Activated CD4-positive, alpha-beta memory T cell treated with anti-CD3 and anti-CD28 coated beads, Interleukin-2, amount 10 ng/mL, durations not matched to agents 7 days and 5 days (primary cell): ENCODE results near the gene CCDC159. TPM values are rescaled to one million over a fixed set of nuclear protein-coding genes. Genes with fewer than 3 reads are reported as not detected.
"Not testable (repeated sequence)": the region's sequence is repeated elsewhere in the genome, so short reads cannot be mapped to it uniquely, and the experiment has no call there.

Experiments
- CTCF ChIA-PET: fragments of 350-600 bp; sonication (Branson Sonifier 250); formaldehyde crosslinking; loops from one replicate; lab custom pipeline; 2021; ENCODE audit warnings: antibody characterized with exemption, inconsistent platforms; lab: Charles Lee
- POLR2A ChIA-PET: fragments of 350-600 bp; sonication (Branson Sonifier 250); formaldehyde crosslinking; loops from one replicate; lab custom pipeline; 2021; ENCODE audit warnings: antibody characterized with exemption; lab: Charles Lee
- DNase-seq: peaks from one replicate; pipeline ENCODE4 v3.0.0-alpha.2; 2020
- H3K27ac Mint-ChIP-seq: one replicate; pipeline ENCODE4 v1.8.0; 2021; ENCODE audit warnings: mild to moderate bottlenecking, mixed read lengths
- H3K27me3 Mint-ChIP-seq: one replicate; pipeline ENCODE4 v1.8.0; 2021; ENCODE audit warnings: mixed read lengths
- H3K36me3 Mint-ChIP-seq: one replicate; pipeline ENCODE4 v1.8.0; 2021; ENCODE audit warnings: low read depth, mixed read lengths
- H3K4me1 Mint-ChIP-seq: one replicate; pipeline ENCODE4 v1.8.0; 2021; ENCODE audit warnings: mixed read lengths
- H3K4me3 Mint-ChIP-seq: one replicate; pipeline ENCODE4 v1.8.0; 2021; ENCODE audit warnings: mild to moderate bottlenecking, mixed read lengths
- H3K9me3 Mint-ChIP-seq: one replicate; pipeline ENCODE4 v1.8.0; 2021; ENCODE audit warnings: mixed read lengths
- total RNA-seq, 2 experiments: library from RNA; stranded (reverse); gene quantifications; one replicate each; pipeline ENCODE4 v1.2.3, GENCODE V29; 2021

CCDC159 gene, protein sequence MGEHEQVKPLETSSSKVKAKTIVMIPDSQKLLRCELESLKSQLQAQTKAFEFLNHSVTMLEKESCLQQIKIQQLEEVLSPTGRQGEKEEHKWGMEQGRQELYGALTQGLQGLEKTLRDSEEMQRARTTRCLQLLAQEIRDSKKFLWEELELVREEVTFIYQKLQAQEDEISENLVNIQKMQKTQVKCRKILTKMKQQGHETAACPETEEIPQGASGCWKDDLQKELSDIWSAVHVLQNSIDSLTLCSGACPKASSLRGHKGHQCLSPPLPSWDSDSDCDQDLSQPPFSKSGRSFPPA
- 10 to 100 TPM; 24.0 to 24.7 TPM for total RNA-seq

DNA sequence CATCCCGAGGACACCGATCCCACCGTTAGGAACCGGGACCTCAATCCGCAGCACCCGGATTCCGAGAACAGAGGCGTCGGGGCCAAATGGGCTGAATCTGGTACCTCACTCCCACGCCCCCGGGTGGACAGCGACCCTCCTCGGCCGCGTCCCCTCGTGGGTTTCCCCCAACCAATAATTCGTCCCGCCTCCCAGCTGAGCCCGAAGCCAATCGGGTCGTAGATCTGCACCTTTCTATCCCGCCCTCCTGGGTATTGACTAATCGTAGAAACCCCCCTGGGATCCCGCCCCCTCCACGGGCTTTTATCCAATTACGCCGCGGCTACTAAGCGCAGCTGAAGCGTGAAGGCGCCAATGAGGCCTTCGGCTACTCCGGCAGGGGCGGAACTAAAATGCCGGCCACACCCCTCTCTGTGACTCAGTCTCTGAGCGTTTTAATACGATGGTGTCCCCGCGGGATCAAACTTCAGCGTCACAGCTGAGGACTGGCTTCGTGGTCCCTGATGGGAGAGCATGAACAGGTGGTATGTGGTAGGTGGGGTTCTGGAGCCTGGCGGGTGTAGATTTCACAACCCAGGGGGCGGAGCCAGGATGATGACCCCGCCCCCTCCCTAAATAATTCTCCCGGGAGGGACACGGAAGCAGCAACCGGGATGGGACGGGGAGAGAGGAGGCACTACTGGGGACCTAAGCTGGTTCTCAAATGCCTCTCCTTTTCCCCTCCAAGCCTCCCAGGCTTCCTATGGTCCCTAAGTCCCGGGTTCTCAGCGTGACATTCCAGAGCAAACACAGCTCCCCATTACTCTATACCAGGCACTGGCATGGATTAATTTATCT lies at the start of gene CCDC159, which contains the start of gene TMEM205:
TSS of gene CCDC159 (plus strand) at position 416 of the 837 bp plus-strand sequence. CDS start at position 504, 88 bp downstream.
TSS of gene TMEM205 (minus strand) at position 165 of the 837 bp plus-strand sequence. CDS start 649 bp downstream, outside the sequence.
- no peaks in the 10 kb centered on the region for H3K27me3 Mint-ChIP-seq
- H3K36me3 Mint-ChIP-seq: peaks cover 7% of the 10 kb centered on the region
- POLR2A ChIA-PET: interaction anchor here (1.1 to 3.2 kb wide), 7 partner anchors 22 to 190 kb away, joined by 3 to 16 read pairs (median 5); partner anchors contain the start of genes ODAD3, PRKCSH and SWSAP1
- peak within 1 kb of the TSS; percentile 88 for H3K27ac Mint-ChIP-seq
- peaks cover 22% of the 10 kb centered on the region for H3K4me1 Mint-ChIP-seq
- CTCF ChIA-PET: interaction anchor here (1.2 to 1.6 kb wide), 3 partner anchors 29 to 52 kb away, joined by 3 to 16 read pairs (median 6); partner anchors contain the start of gene SWSAP1
- DNase-seq: peak; percentile 99
- H3K4me3 Mint-ChIP-seq: peak within 1 kb of the TSS; percentile 93
- peaks cover 10% of the 10 kb centered on the region for H3K9me3 Mint-ChIP-seq

DNA sequence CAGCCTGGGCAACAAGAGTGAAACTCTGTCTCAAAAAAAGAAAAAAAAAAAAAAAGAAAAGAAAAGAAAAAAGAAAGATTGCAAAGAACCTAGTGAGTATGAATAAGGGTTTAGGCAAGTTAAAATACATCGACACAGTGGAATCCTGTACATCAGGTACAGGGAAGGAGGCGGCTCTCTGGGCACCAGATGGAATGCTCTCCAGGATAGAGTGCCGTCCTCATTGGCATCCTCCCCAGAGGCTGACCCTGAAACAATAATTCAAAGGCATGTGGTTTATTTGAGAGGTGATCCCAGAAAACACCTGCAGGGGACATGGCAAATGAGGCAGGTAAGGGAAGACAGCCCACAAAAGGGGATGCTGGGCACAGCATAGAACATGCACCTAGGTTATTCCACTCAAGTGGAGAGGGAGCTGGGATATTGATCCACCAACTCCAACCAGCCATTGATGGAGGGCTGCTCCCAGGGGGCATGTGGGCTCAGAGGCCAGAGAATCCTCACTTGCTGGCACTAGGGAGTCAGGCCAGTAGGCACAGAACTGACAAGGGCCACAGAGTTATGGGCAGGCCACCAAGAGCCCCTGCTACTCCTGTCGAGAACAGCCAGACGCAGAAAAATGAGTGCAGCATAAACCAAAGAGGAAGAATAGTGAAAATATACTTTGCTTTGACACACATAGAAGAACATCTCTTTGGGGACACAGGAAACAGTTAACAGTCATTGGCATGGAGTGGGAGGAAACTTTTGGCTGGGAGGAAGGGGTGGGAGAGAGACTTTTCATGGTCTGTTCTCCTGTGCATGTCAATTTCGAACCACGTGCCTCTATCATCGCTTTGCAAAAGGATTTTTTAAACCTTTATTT lies 46.1 kb upstream of the CCDC159 start:
- CTCF ChIA-PET: no interaction called here
- POLR2A ChIA-PET: no interaction called here
- no peaks in the 10 kb centered on the region for H3K9me3 Mint-ChIP-seq

DNA sequence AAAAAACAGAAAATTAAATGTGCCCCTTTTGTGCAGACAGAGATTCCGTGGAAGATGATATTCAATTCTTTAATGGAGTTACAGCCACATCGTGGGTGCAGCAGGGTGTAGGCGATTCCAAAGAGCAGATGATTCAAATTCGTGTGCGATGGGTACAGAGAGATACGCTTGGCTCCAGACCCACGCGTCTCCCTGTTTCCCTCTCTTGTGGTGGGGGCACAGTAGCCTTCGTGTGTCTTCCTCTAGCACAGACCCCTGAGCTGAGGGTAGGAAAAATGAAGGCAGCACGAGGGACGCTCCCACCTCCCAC lies 45.6 kb upstream of the CCDC159 start:
- no peak for DNase-seq
- H3K9me3 Mint-ChIP-seq: no peaks in the 10 kb centered on the region
- H3K36me3 Mint-ChIP-seq: no peaks in the 10 kb centered on the region
- ChIA-PET POLR2A (no interaction called here), CTCF (no interaction called here)
- no peak overlapping the region for H3K4me3 Mint-ChIP-seq
- H3K27me3 Mint-ChIP-seq: peaks cover 15% of the 10 kb centered on the region
- H3K4me1 Mint-ChIP-seq: no peaks in the 10 kb centered on the region
- no peak overlapping the region for H3K27ac Mint-ChIP-seq

More for the DNA sequence above, 46.1 kb upstream of the CCDC159 start:
- Mint-ChIP-seq H3K27ac (no peak overlapping the region), H3K4me3 (no peak overlapping the region), H3K27me3 (peaks cover 15% of the 10 kb centered on the region), H3K4me1 (no peaks in the 10 kb centered on the region), H3K36me3 (no peaks in the 10 kb centered on the region)
- DNase-seq: no peak

DNA sequence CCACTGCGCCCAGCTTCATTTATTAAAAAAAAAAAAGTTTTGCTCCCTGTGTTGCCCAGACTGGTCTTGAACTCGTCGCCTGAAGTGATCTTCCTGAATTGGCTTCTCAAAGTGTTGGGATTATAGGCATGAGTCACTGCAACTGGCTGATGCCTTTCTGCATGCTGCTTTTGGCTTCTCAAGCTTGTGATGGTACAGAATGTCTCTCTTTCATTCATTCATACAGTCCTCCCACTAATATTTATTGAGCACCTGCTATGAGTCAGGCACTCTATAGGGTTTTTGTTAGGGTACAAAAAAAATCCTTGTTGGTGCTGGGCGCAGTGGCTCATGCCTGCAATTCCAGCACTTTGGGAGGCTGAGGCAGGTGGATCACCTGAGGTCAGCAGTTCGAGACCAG lies 41.4 kb upstream of the CCDC159 start:
- no peak for DNase-seq
- ChIA-PET POLR2A (interaction anchor here (1.8 kb wide), 1 partner anchor 70 kb away, joined by 5 read pairs; the partner anchor contains the start of gene SWSAP1), CTCF (no interaction called here)
- no peak overlapping the region for H3K4me3 Mint-ChIP-seq
- H3K9me3 Mint-ChIP-seq: no peaks in the 10 kb centered on the region
- peaks cover 11% of the 10 kb centered on the region for H3K27me3 Mint-ChIP-seq
- no peak overlapping the region for H3K27ac Mint-ChIP-seq
- H3K4me1 Mint-ChIP-seq: no peaks in the 10 kb centered on the region
- no peaks in the 10 kb centered on the region for H3K36me3 Mint-ChIP-seq

DNA sequence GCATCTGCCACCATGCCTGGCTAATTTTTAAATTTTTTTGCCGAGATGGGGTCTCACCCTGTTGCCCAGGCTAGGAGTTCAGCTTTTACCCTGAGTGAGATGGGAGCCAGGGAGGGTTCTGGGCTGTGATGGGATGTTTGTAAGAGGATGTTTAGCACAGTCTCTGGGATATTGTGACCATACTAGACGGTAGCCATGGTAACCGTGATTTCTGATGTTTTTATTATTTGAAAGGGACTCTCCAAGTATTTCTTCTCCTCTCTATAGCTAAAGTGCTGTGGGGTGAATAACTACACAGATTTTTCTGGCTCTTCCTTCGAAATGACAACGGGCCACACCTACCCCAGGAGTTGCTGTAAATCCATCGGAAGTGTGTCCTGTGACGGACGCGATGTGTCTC lies 40.0 kb upstream of the CCDC159 start:
- Mint-ChIP-seq H3K9me3 (no peaks in the 10 kb centered on the region), H3K27ac (no peak overlapping the region), H3K4me3 (no peak overlapping the region), H3K27me3 (peaks cover 7% of the 10 kb centered on the region), H3K4me1 (no peaks in the 10 kb centered on the region), H3K36me3 (no peaks in the 10 kb centered on the region)
- POLR2A ChIA-PET: no interaction called here
- no peak for DNase-seq
- CTCF ChIA-PET: no interaction called here

DNA sequence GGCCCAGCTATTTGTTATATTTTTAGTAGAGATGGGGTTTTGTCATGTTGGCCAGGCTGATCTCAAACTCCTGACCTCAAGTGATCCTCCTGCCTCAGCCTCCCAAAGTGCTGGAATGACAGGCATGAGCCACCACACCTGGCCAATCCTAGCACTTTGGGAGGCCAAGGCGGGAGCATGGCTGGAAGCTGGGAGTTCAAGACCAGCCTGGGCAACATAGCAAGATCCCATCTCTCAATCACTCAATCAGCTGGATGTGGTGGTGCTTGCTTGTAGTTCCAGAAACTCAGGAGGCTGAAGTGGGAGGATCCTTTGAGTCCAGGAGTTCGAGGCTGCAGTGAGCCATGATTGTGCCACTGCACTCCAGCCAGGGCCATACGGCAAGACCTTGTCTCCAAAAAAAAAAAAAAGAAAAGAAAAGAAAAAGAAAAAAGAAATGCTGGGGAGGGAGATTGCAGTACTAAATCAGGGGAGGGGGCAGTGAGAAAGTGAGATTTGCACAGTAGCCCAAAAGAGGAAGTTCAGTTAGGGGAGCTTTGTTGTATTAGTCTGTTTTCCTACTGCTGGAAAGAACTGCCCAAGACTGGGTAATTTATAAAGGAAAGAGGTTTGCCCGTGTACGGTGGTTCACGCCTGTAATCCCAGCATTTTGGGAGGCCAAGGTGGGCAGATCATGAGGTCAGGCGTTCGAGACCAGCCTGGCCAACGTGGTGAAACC lies 25.9 kb upstream of the CCDC159 start:
- H3K4me3 Mint-ChIP-seq, H3K36me3 Mint-ChIP-seq, H3K9me3 Mint-ChIP-seq, POLR2A ChIA-PET, DNase-seq, H3K27ac Mint-ChIP-seq: not testable (repeated sequence)
- Mint-ChIP-seq H3K27me3 (peaks cover 13% of the 10 kb centered on the region), H3K4me1 (peaks cover 21% of the 10 kb centered on the region)
- CTCF ChIA-PET: interaction anchor here (0.7 kb wide), 2 partner anchors 77 to 1359 kb away, joined by 3 read pairs; no protein-coding TSS in a partner anchor

DNA sequence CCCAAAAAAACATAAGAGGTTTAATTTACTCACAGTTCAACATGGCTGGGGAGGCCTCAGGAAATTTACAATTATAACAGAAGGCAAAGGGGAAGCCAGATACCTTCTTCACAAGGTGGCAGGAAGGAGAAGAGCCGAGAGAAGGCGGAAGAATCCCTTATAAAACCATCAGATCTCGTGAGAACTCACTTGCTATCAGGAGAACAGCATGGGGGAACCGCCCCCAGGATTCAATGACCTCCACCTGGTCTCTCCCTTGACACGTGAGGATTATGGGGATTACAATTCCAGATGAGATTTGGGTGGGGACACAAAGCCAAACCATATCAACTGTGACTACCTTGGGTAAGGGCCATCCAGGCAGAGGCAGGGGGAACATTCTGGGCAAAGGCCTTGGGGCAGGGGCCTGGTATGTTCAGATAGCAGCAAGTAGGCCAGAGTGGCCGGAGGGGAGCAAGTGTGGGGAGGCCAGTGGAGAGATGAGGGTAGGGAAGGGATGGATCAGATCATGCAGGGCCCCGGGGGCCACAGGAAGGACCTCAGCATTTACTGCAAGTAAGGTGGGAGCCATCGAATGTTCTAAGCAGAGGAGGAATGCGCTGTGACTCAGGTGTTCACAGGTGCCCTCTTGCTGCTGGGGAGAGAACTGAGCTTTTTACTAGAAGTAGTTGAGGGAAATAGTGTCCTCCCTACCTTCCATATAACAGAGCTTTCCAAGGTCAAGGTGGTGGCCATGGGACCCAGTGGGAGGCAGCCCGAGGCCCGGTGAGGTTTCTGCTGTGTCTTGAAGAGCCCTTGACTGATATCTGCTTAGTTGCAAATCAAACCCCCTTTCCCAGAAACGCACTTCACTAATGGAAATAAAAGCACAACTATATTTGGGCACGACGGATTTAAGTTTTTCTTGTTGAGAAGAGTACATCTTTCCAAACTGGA lies 24.9 kb upstream of the CCDC159 start:
- Mint-ChIP-seq H3K9me3 (no peaks in the 10 kb centered on the region), H3K4me3 (no peak overlapping the region), H3K27me3 (peaks cover 13% of the 10 kb centered on the region), H3K27ac (no peak overlapping the region), H3K36me3 (peaks cover 3% of the 10 kb centered on the region), H3K4me1 (peaks cover 23% of the 10 kb centered on the region)
- DNase-seq: no peak
- ChIA-PET CTCF (interaction anchor here (0.7 kb wide), 1 partner anchor 59 kb away, joined by 3 read pairs; no protein-coding TSS in a partner anchor), POLR2A (no interaction called here)

DNA sequence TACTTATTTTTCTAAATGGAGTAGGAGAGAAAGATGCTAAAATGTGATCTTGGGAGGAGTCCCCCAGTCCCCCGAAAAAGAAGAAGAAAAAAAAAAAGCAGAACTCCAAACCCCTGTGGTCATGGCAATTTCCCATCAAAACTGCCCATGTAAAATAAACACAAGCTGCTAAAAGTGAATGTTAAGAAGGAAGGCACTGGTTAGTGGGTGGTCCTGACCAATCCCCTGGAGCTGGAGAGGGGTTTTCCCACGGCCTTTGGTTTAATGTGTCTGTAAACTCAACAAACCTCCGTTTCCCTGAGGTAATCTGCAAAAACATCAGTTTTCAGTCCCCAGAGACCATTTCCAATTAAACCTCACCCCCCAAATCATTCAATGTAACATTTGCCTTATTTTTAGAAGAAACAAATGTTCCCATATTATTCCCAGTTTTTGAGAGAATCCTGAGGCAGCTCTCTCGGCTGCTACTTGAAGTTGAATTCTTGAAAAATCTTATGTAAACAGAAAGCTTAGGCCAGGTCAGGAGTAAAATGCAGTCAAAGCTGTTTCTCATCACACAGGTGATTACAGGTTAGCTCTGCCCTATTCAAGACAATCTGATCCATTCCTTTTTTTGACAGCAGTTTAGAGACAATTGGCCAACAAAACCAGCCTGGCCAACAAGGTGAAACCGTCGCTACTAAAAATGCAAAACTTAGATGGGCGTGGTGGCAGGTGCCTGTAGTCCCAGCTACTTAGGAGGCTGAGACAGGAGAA lies 23.9 kb upstream of the CCDC159 start:
- no peaks in the 10 kb centered on the region for H3K9me3 Mint-ChIP-seq
- no peak overlapping the region for H3K4me3 Mint-ChIP-seq
- H3K36me3 Mint-ChIP-seq: peaks cover 6% of the 10 kb centered on the region
- no peak for DNase-seq
- ChIA-PET POLR2A (interaction anchor here (0.6 to 2.6 kb wide), 3 partner anchors 24 to 162 kb away, joined by 3 to 9 read pairs (median 5); partner anchors contain the start of genes CCDC159 and TMEM205), CTCF (interaction anchor here (0.6 to 1.5 kb wide), 5 partner anchors 28 to 121 kb away, joined by 3 to 5 read pairs (median 4); no protein-coding TSS in a partner anchor)
- H3K4me1 Mint-ChIP-seq: peaks cover 23% of the 10 kb centered on the region
- no peak overlapping the region for H3K27ac Mint-ChIP-seq
- H3K27me3 Mint-ChIP-seq: peaks cover 9% of the 10 kb centered on the region

DNA sequence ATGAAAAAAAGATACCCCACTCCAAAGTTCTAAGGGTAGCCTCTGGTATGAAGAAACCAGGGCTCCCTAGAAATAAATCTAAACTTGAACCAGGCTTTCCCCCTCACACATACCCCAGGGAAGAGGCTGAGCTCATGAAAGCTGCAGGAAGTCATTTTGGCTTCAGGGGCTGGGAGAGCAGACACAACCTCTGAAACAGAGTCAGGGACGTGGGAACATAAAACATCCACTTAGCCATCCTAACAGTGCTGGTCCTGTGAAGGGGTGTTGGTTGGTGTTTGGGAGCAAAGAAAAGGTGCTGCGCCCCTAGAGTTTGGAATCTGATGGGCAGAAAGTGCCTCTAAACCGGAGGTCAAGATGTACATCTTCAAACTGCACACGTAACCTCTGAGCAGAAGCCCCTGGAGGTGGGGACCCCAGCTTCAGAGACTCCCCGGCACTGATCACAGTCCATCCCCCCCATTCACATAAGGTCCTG lies 22.7 kb upstream of the CCDC159 start:
- H3K4me1 Mint-ChIP-seq: peaks cover 23% of the 10 kb centered on the region
- ChIA-PET POLR2A (interaction anchor here (0.8 to 2.6 kb wide), 4 partner anchors 13 to 58 kb away, joined by 3 to 9 read pairs (median 6); partner anchors contain the start of genes CCDC159, RAB3D and TMEM205), CTCF (interaction anchor here (0.6 to 1.6 kb wide), 6 partner anchors 10 to 228 kb away, joined by 3 to 8 read pairs (median 4); no protein-coding TSS in a partner anchor)
- H3K4me3 Mint-ChIP-seq: peak overlapping the region; percentile 55
- H3K9me3 Mint-ChIP-seq: no peaks in the 10 kb centered on the region
- no peak for DNase-seq
- H3K27ac Mint-ChIP-seq: peak overlapping the region; percentile 92
- H3K36me3 Mint-ChIP-seq: peaks cover 6% of the 10 kb centered on the region
- peaks cover 5% of the 10 kb centered on the region for H3K27me3 Mint-ChIP-seq

DNA sequence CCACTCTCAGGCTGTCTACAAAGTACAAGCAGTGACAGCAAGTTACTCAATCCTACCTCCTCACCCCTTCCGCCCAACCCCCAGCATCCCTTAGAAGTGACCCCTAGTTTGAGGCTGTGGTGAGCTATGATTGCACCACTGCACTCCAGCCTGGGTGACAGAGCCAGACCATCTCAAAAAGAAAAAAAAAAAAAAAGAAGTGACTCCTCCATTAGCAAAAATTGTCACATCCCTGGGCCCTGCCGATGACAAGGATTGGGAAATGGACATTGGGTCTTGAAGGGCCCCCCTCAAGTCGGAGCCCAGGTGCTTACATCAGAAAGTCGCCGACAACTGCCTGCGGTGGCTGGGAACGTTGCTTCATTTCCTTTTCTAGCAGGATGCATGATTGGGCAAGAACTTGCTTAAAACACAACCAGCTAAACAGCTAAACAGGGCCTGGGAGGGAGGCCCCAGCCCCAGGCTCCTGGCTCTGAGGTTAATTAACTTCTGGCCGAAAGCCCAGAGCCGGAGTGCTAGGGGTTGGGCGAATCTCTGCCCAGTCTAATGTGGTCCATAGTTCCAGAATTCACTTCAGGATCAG lies 22.1 kb upstream of the CCDC159 start:
- peaks cover 6% of the 10 kb centered on the region for H3K36me3 Mint-ChIP-seq
- peak overlapping the region; percentile 92 for H3K27ac Mint-ChIP-seq
- peak; percentile 75 for DNase-seq
- ChIA-PET CTCF (interaction anchor here (0.6 to 1.6 kb wide), 4 partner anchors 9 to 425 kb away, joined by 3 to 8 read pairs (median 5); no protein-coding TSS in a partner anchor), POLR2A (interaction anchor here (0.7 to 2.6 kb wide), 5 partner anchors 13 to 74 kb away, joined by 3 to 9 read pairs (median 4); partner anchors contain the start of genes CCDC159, RAB3D and TMEM205)
- H3K4me1 Mint-ChIP-seq: peaks cover 23% of the 10 kb centered on the region
- peak overlapping the region; percentile 55 for H3K4me3 Mint-ChIP-seq
- H3K9me3 Mint-ChIP-seq: no peaks in the 10 kb centered on the region
- peaks cover 5% of the 10 kb centered on the region for H3K27me3 Mint-ChIP-seq
